ENCODE results near the gene TRAF4. TPM values are rescaled to one million over a fixed set of nuclear protein-coding genes. Genes with fewer than 3 reads are reported as not detected.

The TRAF4 gene
- polyA plus RNA-seq, 1 donor (not counting 4 experiments of a cell fraction or from before 2014, with no cell fraction given): 57.3 TPM

DNA sequence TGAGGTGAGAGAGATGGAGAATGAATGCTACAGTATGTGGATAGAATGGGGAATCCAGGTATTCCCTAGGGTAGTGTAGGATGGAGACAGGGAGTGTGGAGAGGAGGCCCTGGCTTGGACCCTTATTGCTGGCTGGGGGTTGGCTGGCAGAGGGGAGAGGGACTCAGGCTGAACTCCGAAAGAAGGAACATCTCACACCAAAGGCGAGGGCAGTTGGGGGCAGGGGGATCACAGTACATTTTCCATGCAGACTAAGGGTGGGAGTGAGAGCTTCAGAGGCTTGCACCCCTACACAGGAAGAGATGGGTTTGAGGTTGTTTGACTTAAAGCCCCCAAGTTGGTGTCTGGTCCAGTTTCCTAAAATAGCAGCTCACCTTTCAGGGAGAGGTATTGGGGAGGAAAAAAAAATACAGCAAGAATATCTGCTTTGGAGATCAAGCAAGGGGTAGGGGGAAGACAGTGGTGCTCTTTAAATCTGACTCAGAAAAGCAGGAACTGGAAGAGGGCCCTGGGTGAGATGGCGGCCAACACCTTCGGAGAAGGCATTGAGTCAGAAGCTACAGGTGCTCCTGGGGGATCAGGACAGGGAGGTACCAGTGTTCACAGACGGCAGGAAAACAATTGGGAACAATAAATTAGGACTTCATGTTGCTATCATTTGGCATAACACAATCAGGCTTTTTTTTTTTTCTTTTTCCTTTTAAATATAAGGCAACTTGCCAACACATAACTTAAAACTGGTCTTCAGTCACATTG, 12.4 kb downstream of the TRAF4 start:
- H3K27ac ChIP-seq (ENCODE audit: control insufficient read depth, insufficient read depth, low read length): no peak overlapping the region
- H2AFZ ChIP-seq (ENCODE audit: control insufficient read depth, low read length): no peak overlapping the region
- peaks cover 7% of the 10 kb centered on the region for H4K20me1 ChIP-seq (ENCODE audit: control insufficient read depth, extremely low read depth, insufficient read depth, low read length)
- no peak overlapping the region for H3K4me3 ChIP-seq (ENCODE audit: control insufficient read depth in 2 of 3, extremely low read depth in 1 of 3, insufficient read depth in 2 of 3, low read depth in 1 of 3, low read length in 3 of 3)
- H3K27me3 ChIP-seq (ENCODE audit: control insufficient read depth, extremely low read depth, insufficient read depth, low read length): no peaks in the 10 kb centered on the region
- peaks cover 2% of the 10 kb centered on the region for H3K9me1 ChIP-seq (ENCODE audit: control insufficient read depth, extremely low read depth, insufficient read depth, low read length)
- DNase-seq (ENCODE audit: low read depth, low spot score) (no peak), FAIRE-seq (no peak)
- peaks cover 17 to 27% of the 10 kb centered on the region in 2 experiments for H3K36me3 ChIP-seq (ENCODE audit: control insufficient read depth in 2 of 2, extremely low read depth in 1 of 2, insufficient read depth in 2 of 2, low read length in 2 of 2)
- H3K4me2 ChIP-seq (ENCODE audit: control insufficient read depth, extremely low read depth, insufficient read depth, low read depth, low read length): no peak overlapping the region
- no peak for TF ChIP-seq EZH2 (IDR thresholded peaks at IDR 0.05; ENCODE audit: low read length)
- TF ChIP-seq, protein P1, sequence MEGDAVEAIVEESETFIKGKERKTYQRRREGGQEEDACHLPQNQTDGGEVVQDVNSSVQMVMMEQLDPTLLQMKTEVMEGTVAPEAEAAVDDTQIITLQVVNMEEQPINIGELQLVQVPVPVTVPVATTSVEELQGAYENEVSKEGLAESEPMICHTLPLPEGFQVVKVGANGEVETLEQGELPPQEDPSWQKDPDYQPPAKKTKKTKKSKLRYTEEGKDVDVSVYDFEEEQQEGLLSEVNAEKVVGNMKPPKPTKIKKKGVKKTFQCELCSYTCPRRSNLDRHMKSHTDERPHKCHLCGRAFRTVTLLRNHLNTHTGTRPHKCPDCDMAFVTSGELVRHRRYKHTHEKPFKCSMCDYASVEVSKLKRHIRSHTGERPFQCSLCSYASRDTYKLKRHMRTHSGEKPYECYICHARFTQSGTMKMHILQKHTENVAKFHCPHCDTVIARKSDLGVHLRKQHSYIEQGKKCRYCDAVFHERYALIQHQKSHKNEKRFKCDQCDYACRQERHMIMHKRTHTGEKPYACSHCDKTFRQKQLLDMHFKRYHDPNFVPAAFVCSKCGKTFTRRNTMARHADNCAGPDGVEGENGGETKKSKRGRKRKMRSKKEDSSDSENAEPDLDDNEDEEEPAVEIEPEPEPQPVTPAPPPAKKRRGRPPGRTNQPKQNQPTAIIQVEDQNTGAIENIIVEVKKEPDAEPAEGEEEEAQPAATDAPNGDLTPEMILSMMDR (optimal IDR thresholded peaks at IDR 0.05 in 1 of 3, IDR thresholded peaks at IDR 0.05 in 1 of 3, conservative IDR thresholded peaks at IDR 0.05 in 1 of 3; ENCODE audit: extremely low read depth in 1 of 3, insufficient read depth in 2 of 3, low read length in 3 of 3): no peak
- H3K79me2 ChIP-seq (ENCODE audit: control insufficient read depth, insufficient read depth, low read length): peaks cover 7% of the 10 kb centered on the region
- no peak overlapping the region for H3K9ac ChIP-seq (ENCODE audit: control insufficient read depth, extremely low read depth, insufficient read depth, low read length)
- no peaks in the 10 kb centered on the region for H3K9me3 ChIP-seq (ENCODE audit: control insufficient read depth, low read depth, low read length)
- no peaks in the 10 kb centered on the region for H3K4me1 ChIP-seq (ENCODE audit: control insufficient read depth, extremely low read depth, insufficient read depth, low read length)
- dilution Hi-C loops (cut with MboI; ENCODE audit: extremely low pct_ligation_motif_present, low sequenced_read_pairs): no loop called here

DNA sequence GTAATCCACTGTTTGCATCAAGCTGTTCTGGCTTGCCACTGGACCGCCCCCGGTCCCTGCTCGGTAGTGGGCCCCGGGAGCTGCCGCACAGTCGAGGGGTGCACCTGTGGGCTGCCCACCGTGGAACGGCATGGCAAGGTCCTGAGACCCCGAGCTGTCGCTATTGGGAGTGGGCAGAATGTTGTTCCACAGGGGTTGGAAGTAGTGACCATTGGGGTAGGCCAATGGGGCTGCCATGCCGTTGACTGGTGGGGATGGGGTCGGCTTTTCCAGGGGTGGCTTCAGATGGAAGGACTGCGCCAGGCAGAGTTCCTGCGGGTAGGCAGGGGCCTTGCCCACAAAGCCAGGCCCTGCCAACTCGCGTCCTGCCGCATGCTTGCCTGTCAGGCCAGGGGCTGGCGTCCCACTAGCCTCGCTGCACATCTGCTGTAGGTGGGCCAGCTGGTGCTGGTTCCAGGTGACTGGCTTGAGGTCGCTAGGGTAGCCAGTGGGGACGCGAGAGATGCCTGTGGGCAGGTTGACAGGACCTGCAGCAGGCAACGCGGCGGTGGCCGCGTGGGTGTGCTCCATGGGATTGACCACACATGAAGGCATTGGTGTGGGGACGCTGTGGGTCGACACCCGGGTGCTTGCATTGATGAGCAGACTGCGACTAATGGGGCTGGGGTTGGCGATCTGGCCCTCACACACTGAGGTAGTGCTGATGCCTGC, 14.8 kb downstream of the TRAF4 start:
- no peaks in the 10 kb centered on the region for H3K27me3 ChIP-seq (ENCODE audit: control insufficient read depth, extremely low read depth, insufficient read depth, low read length)
- H3K9ac ChIP-seq (ENCODE audit: control insufficient read depth, extremely low read depth, insufficient read depth, low read length): no peak overlapping the region
- no peak overlapping the region for H3K27ac ChIP-seq (ENCODE audit: control insufficient read depth, insufficient read depth, low read length)
- H3K4me2 ChIP-seq (ENCODE audit: control insufficient read depth, extremely low read depth, insufficient read depth, low read depth, low read length): no peak overlapping the region
- peaks cover 15% of the 10 kb centered on the region for H3K79me2 ChIP-seq (ENCODE audit: control insufficient read depth, insufficient read depth, low read length)
- no peak overlapping the region for H3K4me3 ChIP-seq (ENCODE audit: control insufficient read depth in 2 of 3, extremely low read depth in 1 of 3, insufficient read depth in 2 of 3, low read depth in 1 of 3, low read length in 3 of 3)
- TF ChIP-seq EZH2 (IDR thresholded peaks at IDR 0.05; ENCODE audit: low read length): no peak
- TF ChIP-seq, protein P1 (optimal IDR thresholded peaks at IDR 0.05 in 1 of 3, IDR thresholded peaks at IDR 0.05 in 1 of 3, conservative IDR thresholded peaks at IDR 0.05 in 1 of 3; ENCODE audit: extremely low read depth in 1 of 3, insufficient read depth in 2 of 3, low read length in 3 of 3): no peak
- H2AFZ ChIP-seq (ENCODE audit: control insufficient read depth, low read length): no peak overlapping the region
- peaks cover 9% of the 10 kb centered on the region for H4K20me1 ChIP-seq (ENCODE audit: control insufficient read depth, extremely low read depth, insufficient read depth, low read length)
- DNase-seq (ENCODE audit: low read depth, low spot score): no peak
- dilution Hi-C loops (cut with MboI; ENCODE audit: extremely low pct_ligation_motif_present, low sequenced_read_pairs): no loop called here
- peaks cover 5% of the 10 kb centered on the region for H3K4me1 ChIP-seq (ENCODE audit: control insufficient read depth, extremely low read depth, insufficient read depth, low read length)
- peaks cover 2% of the 10 kb centered on the region for H3K9me1 ChIP-seq (ENCODE audit: control insufficient read depth, extremely low read depth, insufficient read depth, low read length)
- no peak for FAIRE-seq
- no peaks in the 10 kb centered on the region for H3K9me3 ChIP-seq (ENCODE audit: control insufficient read depth, low read depth, low read length)
- H3K36me3 ChIP-seq (ENCODE audit: control insufficient read depth in 2 of 2, extremely low read depth in 1 of 2, insufficient read depth in 2 of 2, low read length in 2 of 2): peaks cover 21 to 31% of the 10 kb centered on the region in 2 experiments
